ENCODE data around the gene RAP2A. TPM values are rescaled to one million over a fixed set of nuclear protein-coding genes. Genes with fewer than 3 reads are reported as not detected.

The RAP2A gene
- total RNA-seq, 2 donors from 2014 or later: 13.3 to 13.6 TPM

- no peak for TF ChIP-seq CTCF (IDR thresholded peaks at IDR 0.05)
- DNase-seq (ENCODE audit: low spot score): no peak
- Histone ChIP-seq H3K4me3 (no peak overlapping the region), H3K27ac (no peak overlapping the region), H3K4me1 (no peaks in the 10 kb centered on the region), H3K9me3 (no peaks in the 10 kb centered on the region), H3K27me3 (no peaks in the 10 kb centered on the region), H3K36me3 (no peaks in the 10 kb centered on the region)
Measured at GRCh38 chr13:97408938-97409337, 25.0 kb upstream of the RAP2A start.

- no peaks in the 10 kb centered on the region for H3K4me1 ChIP-seq
- DNase-seq (ENCODE audit: low spot score): no peak
- no peaks in the 10 kb centered on the region for H3K36me3 ChIP-seq
- no peak for TF ChIP-seq CTCF (IDR thresholded peaks at IDR 0.05)
- H3K4me3 ChIP-seq: no peak overlapping the region
- H3K27ac ChIP-seq: no peak overlapping the region
- H3K9me3 ChIP-seq: no peaks in the 10 kb centered on the region
- no peaks in the 10 kb centered on the region for H3K27me3 ChIP-seq
Measured at GRCh38 chr13:97411984-97412383, 22.0 kb upstream of the RAP2A start.

GRCh38 chr13:97413694-97414093 is 20.3 kb upstream of the RAP2A start:
- Histone ChIP-seq H3K4me3 (no peak overlapping the region), H3K27ac (no peak overlapping the region), H3K9me3 (no peaks in the 10 kb centered on the region), H3K4me1 (no peaks in the 10 kb centered on the region), H3K27me3 (no peaks in the 10 kb centered on the region), H3K36me3 (no peaks in the 10 kb centered on the region)
- TF ChIP-seq CTCF (IDR thresholded peaks at IDR 0.05): no peak
- DNase-seq (ENCODE audit: low spot score): no peak

- Histone ChIP-seq H3K4me1 (no peaks in the 10 kb centered on the region), H3K27ac (no peak overlapping the region), H3K9me3 (no peaks in the 10 kb centered on the region), H3K4me3 (no peak overlapping the region), H3K36me3 (no peaks in the 10 kb centered on the region), H3K27me3 (no peaks in the 10 kb centered on the region)
- DNase-seq (ENCODE audit: low spot score): no peak
- TF ChIP-seq CTCF (IDR thresholded peaks at IDR 0.05): no peak
Measured at GRCh38 chr13:97414392-97414791, 19.6 kb upstream of the RAP2A start.

GRCh38 chr13:97417698-97418097 is 16.3 kb upstream of the RAP2A start:
- DNase-seq (ENCODE audit: low spot score): no peak
- Histone ChIP-seq H3K4me1 (peaks cover 0 to 5% of the 10 kb centered on the region in 2 donors), H3K36me3 (no peaks in the 10 kb centered on the region), H3K27me3 (no peaks in the 10 kb centered on the region), H3K4me3 (no peak overlapping the region), H3K9me3 (no peaks in the 10 kb centered on the region), H3K27ac (no peak overlapping the region)
- TF ChIP-seq CTCF (IDR thresholded peaks at IDR 0.05): no peak
